H1 (cell line): ENCODE measurements around the gene ALPL. TPM values are rescaled to one million over a fixed set of nuclear protein-coding genes. Genes with fewer than 3 reads are reported as not detected.

ENCODE experiments used
- CTCF ChIA-PET: fragments of 300-600 bp; sonication (Branson Sonifier 250); formaldehyde crosslinking; loops from one replicate; lab custom pipeline; 2021; ENCODE audit not compliant: partially characterized antibody; lab: Charles Lee
- POLR2A ChIA-PET: fragments of 300-600 bp; sonication (Branson Sonifier 250); formaldehyde crosslinking; loops from one replicate; lab custom pipeline; 2021; ENCODE audit warnings: inconsistent platforms; ENCODE audit not compliant: partially characterized antibody; lab: Charles Lee
- DNase-seq, 2 experiments: peaks; one replicate each; pipeline versions ENCODE4 v3.0.0 to v3.0.0-alpha.2; 2010 to 2022; ENCODE audit warnings: low spot score in 2 of 2, low read depth in 1 of 2, mixed read lengths in 1 of 2
- FAIRE-seq: peaks from 2 replicates; lab custom pipeline; 2011; peaks lifted over from hg19 to GRCh38; lab: Jason Lieb, UNC
- H2AFZ ChIP-seq: 2 replicates; pipeline ENCODE4 v1.8.1; 2012; ENCODE audit warnings: low read length, inconsistent platforms
- H2AK5ac ChIP-seq: 2 replicates; pipeline ENCODE4 v1.6.1; 2013; ENCODE audit warnings: low read depth, low read length
- H2BK120ac ChIP-seq: replicated peaks from 2 replicates; pipeline ENCODE3; 2013; ENCODE audit warnings: low read depth, low read length, inconsistent platforms
- H2BK12ac ChIP-seq: 2 replicates; pipeline ENCODE4 v1.6.1; 2013; ENCODE audit warnings: low read depth, low read length
- H2BK15ac ChIP-seq: 2 replicates; pipeline ENCODE4 v1.6.1; 2013; ENCODE audit warnings: low read length
- H2BK20ac ChIP-seq: 2 replicates; pipeline ENCODE4 v1.6.1; 2013; ENCODE audit warnings: low read length
- H2BK5ac ChIP-seq: 2 replicates; pipeline ENCODE4 v1.6.1; 2013; ENCODE audit warnings: low read depth, low read length
- H3K14ac ChIP-seq: 2 replicates; pipeline ENCODE4 v1.6.1; 2013; ENCODE audit warnings: inconsistent platforms; ENCODE audit not compliant: insufficient read length
- H3K18ac ChIP-seq: 2 replicates; pipeline ENCODE4 v1.6.1; 2013; ENCODE audit warnings: low read length; ENCODE audit errors: extremely low read depth
- H3K23ac ChIP-seq: 2 replicates; pipeline ENCODE4 v1.6.1; 2013; ENCODE audit warnings: inconsistent platforms; ENCODE audit not compliant: insufficient read length
- H3K23me2 ChIP-seq: 2 replicates; pipeline ENCODE4 v1.6.1; 2013; ENCODE audit warnings: low read depth, low read length
- H3K27ac ChIP-seq: 2 replicates; pipeline ENCODE4 v1.6.1; 2011; ENCODE audit warnings: low read depth, low read length, inconsistent platforms
- H3K27me3 ChIP-seq, 4 experiments: replicated peaks in 1 of 4; 1 replicate in 1 of 4; 2 replicates in 3 of 4; pipeline versions ENCODE4 v1.6.1 to v1.8.1; 2011 to 2013; ENCODE audit warnings: low read length in 3 of 4, mild to moderate bottlenecking in 3 of 4, inconsistent platforms in 2 of 4, mixed read lengths in 2 of 4, moderate library complexity in 1 of 4; ENCODE audit not compliant: control insufficient read depth in 3 of 4, insufficient read depth in 3 of 4; ENCODE audit errors: extremely low read depth in 1 of 4
- H3K36me3 ChIP-seq, 4 experiments: 2 replicates each; pipeline versions ENCODE4 v1.6.1 to v1.8.1; 2011 to 2013; ENCODE audit warnings: mild to moderate bottlenecking in 4 of 4, low read length in 3 of 4, moderate library complexity in 2 of 4, control low read depth in 1 of 4, inconsistent platforms in 1 of 4; ENCODE audit not compliant: insufficient read depth in 4 of 4, control insufficient read depth in 2 of 4
- H3K4ac ChIP-seq: replicated peaks from 2 replicates; pipeline ENCODE3; 2013; ENCODE audit warnings: low read length, low read depth, mixed read lengths, inconsistent platforms; ENCODE audit not compliant: insufficient read length
- H3K4me1 ChIP-seq, 4 experiments: replicated peaks in 1 of 4; 1 replicate in 1 of 4; 2 replicates in 3 of 4; pipeline versions ENCODE4 v1.6.1 to v1.8.1; 2011 to 2013; ENCODE audit warnings: low read length in 3 of 4, inconsistent platforms in 2 of 4, mixed read lengths in 1 of 4; ENCODE audit not compliant: insufficient read depth in 4 of 4, control insufficient read depth in 3 of 4
- H3K4me2 ChIP-seq, 2 experiments: 2 replicates each; pipeline versions ENCODE4 v1.6.1 to v1.8.1; 2011 to 2013; ENCODE audit warnings: low read depth in 2 of 2, low read length in 2 of 2, control low read depth in 1 of 2, inconsistent platforms in 1 of 2, mild to moderate bottlenecking in 1 of 2; ENCODE audit not compliant: insufficient read depth in 1 of 2
- H3K4me3 ChIP-seq, 4 experiments: fragments of 200-600, 300-600 bp in 1 of 4; sonication (generic), shearing (Covaris generic), sonication (Bioruptor Twin) in 1 of 4; 2 replicates each; pipeline versions ENCODE4 v1.5.1 to v1.8.1; 2011 to 2016; ENCODE audit warnings: low read length in 4 of 4, low read depth in 3 of 4, control low read depth in 2 of 4, inconsistent platforms in 2 of 4, mild to moderate bottlenecking in 2 of 4, mixed read lengths in 1 of 4, moderate library complexity in 1 of 4; ENCODE audit not compliant: insufficient read depth in 2 of 4; ENCODE audit errors: extremely low read depth in 1 of 4
- H3K56ac ChIP-seq: replicated peaks from 2 replicates; pipeline ENCODE3; 2013; ENCODE audit warnings: low read depth, mild to moderate bottlenecking, mixed read lengths, low read length, inconsistent platforms; ENCODE audit not compliant: insufficient read length
- H3K79me1 ChIP-seq: 2 replicates; pipeline ENCODE4 v1.6.1; 2013; ENCODE audit warnings: low read depth, low read length, control low read depth
- H3K79me2 ChIP-seq, 2 experiments: 2 replicates each; pipeline versions ENCODE4 v1.6.1 to v1.8.1; 2012 to 2013; ENCODE audit warnings: low read length in 2 of 2, mild to moderate bottlenecking in 2 of 2, inconsistent platforms in 1 of 2; ENCODE audit not compliant: insufficient read depth in 2 of 2, control insufficient read depth in 1 of 2
- H3K9ac ChIP-seq, 4 experiments: replicated peaks in 1 of 4; 1 replicate in 1 of 4; 2 replicates in 3 of 4; pipeline versions ENCODE4 v1.6.1 to v1.8.1; 2011 to 2013; ENCODE audit warnings: low read depth in 3 of 4, low read length in 3 of 4, control low read depth in 2 of 4, mild to moderate bottlenecking in 2 of 4, moderate library complexity in 2 of 4, inconsistent platforms in 1 of 4; ENCODE audit errors: extremely low read depth in 1 of 4
- H3K9me3 ChIP-seq, 2 experiments: 2 replicates each; pipeline versions ENCODE4 v1.6.1 to v1.8.1; 2012 to 2013; ENCODE audit warnings: mild to moderate bottlenecking in 2 of 2, moderate library complexity in 2 of 2, control low read depth in 1 of 2, inconsistent platforms in 1 of 2, low read depth in 1 of 2, low read length in 1 of 2, mixed read lengths in 1 of 2; ENCODE audit not compliant: insufficient read depth in 2 of 2
- H4K20me1 ChIP-seq, 2 experiments: replicated peaks in 1 of 2; 2 replicates each; pipeline versions ENCODE3 to v1.8.1; 2011 to 2013; ENCODE audit warnings: inconsistent platforms in 2 of 2, low read length in 2 of 2, mild to moderate bottlenecking in 1 of 2; ENCODE audit not compliant: insufficient read depth in 2 of 2, control insufficient read depth in 1 of 2
- H4K5ac ChIP-seq: 2 replicates; pipeline ENCODE4 v1.6.1; 2013; ENCODE audit warnings: low read length, low read depth, mixed read lengths, inconsistent platforms; ENCODE audit not compliant: insufficient read length
- H4K8ac ChIP-seq: 2 replicates; pipeline ENCODE4 v1.8.0; 2013; ENCODE audit warnings: mild to moderate bottlenecking, moderate library complexity, low read length, inconsistent platforms; ENCODE audit not compliant: insufficient read depth; ENCODE audit errors: extremely low read depth
- H4K91ac ChIP-seq: replicated peaks from 2 replicates; pipeline ENCODE3; 2013; ENCODE audit warnings: low read length, mixed read lengths, inconsistent platforms; ENCODE audit not compliant: insufficient read length
- FOSL1 ChIP-seq: IDR thresholded peaks from 2 replicates; pipeline ENCODE4 v1.6.1; 2011; ENCODE audit warnings: mild to moderate bottlenecking, low read depth, low read length, moderate library complexity; ENCODE audit not compliant: insufficient read depth
- HDAC2 ChIP-seq, 2 experiments: fragments of 300-600 bp in 1 of 2; sonication (generic) in 1 of 2; IDR thresholded peaks; 2 replicates each; pipeline ENCODE4 v1.6.1; 2011 to 2012; ENCODE audit warnings: low read depth in 2 of 2, low read length in 2 of 2, mild to moderate bottlenecking in 2 of 2, moderate library complexity in 2 of 2, borderline replicate concordance in 1 of 2, inconsistent platforms in 1 of 2
- HDAC6 ChIP-seq: IDR thresholded peaks from one replicate; pipeline ENCODE4 v1.7.1; 2012; ENCODE audit warnings: low read depth, mild to moderate bottlenecking, inconsistent platforms, low read length, moderate library complexity
- NANOG ChIP-seq: IDR thresholded peaks from 2 replicates; pipeline ENCODE4 v1.6.1; 2011; ENCODE audit warnings: low read length, low read depth, mild to moderate bottlenecking, inconsistent platforms; ENCODE audit not compliant: insufficient read depth, poor library complexity, severe bottlenecking
- NRF1 ChIP-seq: IDR thresholded peaks from 2 replicates; pipeline ENCODE4 v1.6.1; 2011; ENCODE audit warnings: mild to moderate bottlenecking, low read depth, low read length, improper control_type of control experiment
- POLR2AphosphoS5 ChIP-seq: IDR thresholded peaks from 2 replicates; pipeline ENCODE4 v1.6.1; 2011; ENCODE audit warnings: low read depth, low read length
- RBBP5 ChIP-seq: IDR thresholded peaks from 2 replicates; pipeline ENCODE4 v1.7.1; 2012; ENCODE audit warnings: low read depth, mild to moderate bottlenecking, inconsistent platforms, low read length, moderate library complexity, borderline replicate concordance
- RFX5 ChIP-seq: IDR thresholded peaks from 2 replicates; pipeline ENCODE4 v1.6.1; 2011; ENCODE audit warnings: low read depth, low read length, improper control_type of control experiment, borderline replicate concordance
- SIN3A ChIP-seq, 2 experiments: IDR thresholded peaks in 1 of 2; conservative IDR thresholded peaks in 1 of 2; 2 replicates each; pipeline ENCODE4 v1.6.1; 2011 to 2012; ENCODE audit warnings: low read length in 2 of 2, improper control_type of control experiment in 1 of 2, low read depth in 1 of 2, mild to moderate bottlenecking in 1 of 2
- SIX5 ChIP-seq: IDR thresholded peaks from 2 replicates; pipeline ENCODE4 v1.6.1; 2011; ENCODE audit warnings: mild to moderate bottlenecking, low read depth, low read length
- TAF1 ChIP-seq: IDR thresholded peaks from 2 replicates; pipeline ENCODE4 v1.6.1; 2011; ENCODE audit warnings: mild to moderate bottlenecking, low read depth, low read length
- TCF12 ChIP-seq: IDR thresholded peaks from 2 replicates; pipeline ENCODE4 v1.6.1; 2011; ENCODE audit warnings: low read depth, mild to moderate bottlenecking, low read length
- WGBS, 2 experiments: shearing (Covaris generic) in 1 of 2; methylation state at CpG; one replicate each; pipeline versions ENCODE4 v1.1.6 to v1.1.7; 2013 to 2015; ENCODE audit warnings: low lambda C conversion rate in 2 of 2, mixed read lengths in 2 of 2, inconsistent platforms in 1 of 2, low coverage in 1 of 2, missing lambda C conversion rate in 1 of 2; ENCODE audit not compliant: insufficient replicate concordance in 2 of 2, insufficient coverage in 1 of 2, insufficient read length in 1 of 2; ENCODE audit errors: extremely low coverage in 1 of 2, missing lambda C conversion rate in 1 of 2; 5-methylcytosine and 5-hydroxymethylcytosine counted together
- polyA plus RNA-seq, 7 experiments: library from polyadenylated mRNA; depleted of rRNA in 3 of 7; stranded (reverse) in 5 of 7; unstranded in 2 of 7; fragments of >200 nt in 5 of 7; fragments of 200-250 nt in 2 of 7; gene quantifications; 1 replicate in 5 of 7; 2 replicates in 1 of 7; 4 replicates in 1 of 7; pipeline versions ENCODE4 v1.2.1 to v1.2.3, GENCODE V29; 2011 to 2013; ENCODE audit warnings: missing spikeins in 2 of 7, mixed read lengths in 2 of 7
- total RNA-seq: library from RNA; stranded (reverse); fragmentation: NEBNext Ultra II Directional; extraction: Animal tissue kit (Norgen Biotek cat#: 25700); gene quantifications from 2 replicates; pipeline ENCODE4 v1.2.1, GENCODE V29; 2021

Gene ALPL
- total and polyA plus RNA-seq, 2 of the 8 experiments (the other 6 are each of a cell fraction or from before 2014, with no cell fraction given) = 175 to 362 TPM

DNA sequence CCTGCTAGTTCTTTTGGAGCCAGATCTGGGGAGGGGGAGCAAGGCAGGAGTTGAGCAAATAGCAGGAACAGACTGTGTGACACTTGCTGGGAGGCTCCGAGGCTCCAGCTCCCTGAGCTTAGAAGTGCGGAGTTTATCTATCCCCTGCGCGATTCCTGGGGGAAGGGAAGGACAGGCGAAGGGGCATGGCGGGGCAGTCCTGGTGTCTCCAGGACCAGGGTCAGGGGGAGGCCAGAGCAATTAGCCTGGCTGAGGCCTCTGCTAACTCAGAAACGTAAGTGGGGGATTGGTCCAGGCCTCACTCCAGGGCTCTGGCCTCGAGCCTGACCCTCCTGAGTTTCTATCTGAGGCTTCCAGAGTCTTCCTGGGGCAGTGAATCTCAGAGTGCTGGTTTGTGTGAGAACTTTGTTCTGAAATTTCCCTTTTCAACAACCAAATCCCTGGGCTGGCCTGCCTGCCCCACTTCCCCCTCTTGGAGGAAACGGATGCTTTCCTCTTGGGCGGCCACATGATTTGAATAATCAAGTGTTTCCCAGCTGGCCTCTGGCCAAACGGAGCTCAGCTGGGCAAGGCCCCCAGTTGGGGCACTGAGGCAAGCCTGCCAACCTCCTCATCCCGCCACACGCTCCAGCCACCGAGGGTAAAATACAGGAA is 15.6 kb downstream of the ALPL start:
- Histone ChIP-seq H3K23ac (no peak overlapping the region), H3K4me1 (peaks cover 2 to 16% (median 6%) of the 10 kb centered on the region in 4 experiments), H2BK12ac (no peak overlapping the region; the same call in 1 of the 2 replicates), H3K79me2 (peaks cover 0 to 51% of the 10 kb centered on the region in 2 experiments; a peak in 3 of 4 replicates), H3K4me3 (no peak overlapping the region), H2BK5ac (no peak overlapping the region), H2AFZ (no peak overlapping the region), H3K9me3 (no peaks in the 10 kb centered on the region), H4K5ac (no peak overlapping the region), H3K4ac (no peak overlapping the region), H4K91ac (no peak overlapping the region), H3K79me1 (peaks cover 18% of the 10 kb centered on the region), H2BK15ac (no peak overlapping the region), H3K18ac (no peak overlapping the region), H3K27me3 (no peaks in the 10 kb centered on the region), H2AK5ac (no peak overlapping the region), H3K23me2 (no peaks in the 10 kb centered on the region), H4K20me1 (peaks cover 2 to 16% of the 10 kb centered on the region in 2 experiments), H2BK20ac (no peak overlapping the region), H2BK120ac (no peak overlapping the region), H3K14ac (no peak overlapping the region), H3K56ac (no peak overlapping the region), H3K27ac (no peak overlapping the region), H3K4me2 (no peak overlapping the region), H4K8ac (no peak overlapping the region), H3K9ac (no peak overlapping the region; a peak in 1 of 7 replicates), H3K36me3 (no peaks in the 10 kb centered on the region; a peak in 1 of 8 replicates)
- 87% methylated on average over 11 of the region's 14 CpGs; no CpG with 5 or more reads in 1 of the 2 experiments for WGBS, 2 experiments
- POLR2A ChIA-PET = interaction anchor here (0.9 to 1.9 kb wide), 4 partner anchors 13 to 50 kb away, joined by 3 to 5 read pairs (median 4); partner anchors contain the start of gene ALPL
- no peak for DNase-seq
- CTCF ChIA-PET = interaction anchor here (0.5 to 26.3 kb wide), 7 partner anchors 11 to 187 kb away, joined by 3 to 372 read pairs (median 4); no protein-coding TSS in a partner anchor
- FAIRE-seq = no peak
- TF ChIP-seq RFX5 (no peak), SIN3A (conservative IDR thresholded peaks at IDR 0.05 in 1 of 2, IDR thresholded peaks at IDR 0.05 in 1 of 2; ENCODE audit: low read depth in 1 of 2, low read length in 2 of 2) (no peak), TAF1 (no peak), NRF1 (no peak), POLR2AphosphoS5 (no peak), FOSL1 (no peak), RBBP5 (no peak), HDAC6 (no peak), NANOG (no peak), TCF12 (no peak), SIX5 (no peak), HDAC2 (IDR thresholded peaks at IDR 0.05; ENCODE audit: borderline replicate concordance in 1 of 2, low read depth in 2 of 2, low read length in 2 of 2) (no peak)
